K562 (cell line): ENCODE data around the gene AP1G2. TPM values are rescaled to one million over a fixed set of nuclear protein-coding genes. Genes with fewer than 3 reads are reported as not detected.

Source experiments
- ATAC-seq: fragments of 200-7000 bp; cut with Tn5 transposase; 3 replicates; pipeline ENCODE4 v1.9.1; 2020; ENCODE audit warnings: moderate library complexity
- BruUV-seq: library from RNA; stranded (reverse); fragments of 400-500 nt; replicated peaks from 2 replicates; lab custom pipeline; 2021; lab: Mats Ljungman, UMichigan
- CTCF ChIA-PET: fragments of 300-600 bp; formaldehyde crosslinking; extraction: SDS; loops from one replicate; lab custom pipeline; 2021; ENCODE audit warnings: low intra/inter-chr PET ratio; lab: Yijun Ruan, JAX
- POLR2A ChIA-PET: fragments of 300-600, 350-650 bp; sonication (Branson Sonifier 250); formaldehyde crosslinking; extraction: SDS; loops from one replicate; lab custom pipeline; 2021; ENCODE audit warnings: antibody characterized with exemption, inconsistent platforms; lab: Yijun Ruan, JAX
- DNase-seq, 4 experiments: peaks; one replicate each; pipeline versions ENCODE4 v3.0.0 to v3.0.0-alpha.2; 2011 to 2018; ENCODE audit warnings: low spot score in 3 of 4, mixed read lengths in 3 of 4; ENCODE audit errors: extremely low read depth in 1 of 4
- FAIRE-seq: peaks from 2 replicates; lab custom pipeline; 2011; peaks lifted over from hg19 to GRCh38; lab: Jason Lieb, UNC
- H2AFZ ChIP-seq: 2 replicates; pipeline ENCODE4 v1.6.0; 2011; ENCODE audit warnings: low read depth, low read length, control low read depth, inconsistent platforms
- H3K27ac ChIP-seq: fragments of 200-600 bp; 3 replicates; pipeline ENCODE4 v1.8.0; 2011; ENCODE audit warnings: low read depth, mild to moderate bottlenecking, control low read depth, inconsistent platforms, low read length, moderate library complexity, mixed read lengths; ENCODE audit errors: extremely low read depth
- H3K27me3 ChIP-seq, 2 experiments: fragments of 300-600 bp in 1 of 2; 2 replicates in 1 of 2; 3 replicates in 1 of 2; pipeline versions ENCODE4 v1.6.0 to v1.8.0; 2011; ENCODE audit warnings: inconsistent platforms in 2 of 2, low read length in 2 of 2, mild to moderate bottlenecking in 1 of 2, mixed read lengths in 1 of 2, moderate library complexity in 1 of 2; ENCODE audit not compliant: control insufficient read depth in 2 of 2, insufficient read depth in 2 of 2
- H3K36me3 ChIP-seq: fragments of 300-600 bp; 3 replicates; pipeline ENCODE4 v1.8.0; 2011; ENCODE audit warnings: mild to moderate bottlenecking, low read length, inconsistent platforms; ENCODE audit not compliant: control insufficient read depth, insufficient read depth
- H3K4me1 ChIP-seq, 2 experiments: fragments of 200-600 bp in 1 of 2; replicated peaks in 1 of 2; 2 replicates in 1 of 2; 3 replicates in 1 of 2; pipeline versions ENCODE4 v1.5.1 to v1.8.0; 2011; ENCODE audit warnings: inconsistent platforms in 2 of 2, low read length in 2 of 2, mild to moderate bottlenecking in 1 of 2, mixed read lengths in 1 of 2, moderate library complexity in 1 of 2; ENCODE audit not compliant: control insufficient read depth in 2 of 2, insufficient read depth in 2 of 2
- H3K4me2 ChIP-seq: 2 replicates; pipeline ENCODE4 v1.6.1; 2011; ENCODE audit warnings: low read length, control low read depth, inconsistent platforms, mixed read lengths; ENCODE audit not compliant: insufficient read depth
- H3K4me3 ChIP-seq: fragments of 200-600 bp; sonication (generic), shearing (Covaris generic); 2 replicates; pipeline ENCODE4 v1.5.1; 2016; ENCODE audit warnings: control low read depth, inconsistent platforms
- H3K79me2 ChIP-seq: fragments of 200-600 bp; 3 replicates; pipeline ENCODE4 v1.8.0; 2011; ENCODE audit warnings: low read length, inconsistent platforms; ENCODE audit not compliant: control insufficient read depth, insufficient read depth
- H3K9ac ChIP-seq, 2 experiments: 2 replicates each; pipeline versions ENCODE4 v1.6.0 to v1.6.1; 2011; ENCODE audit warnings: low read depth in 2 of 2, low read length in 2 of 2, control low read depth in 1 of 2, inconsistent platforms in 1 of 2, mild to moderate bottlenecking in 1 of 2, mixed read lengths in 1 of 2; ENCODE audit not compliant: insufficient read depth in 1 of 2
- H3K9me1 ChIP-seq: one replicate; pipeline ENCODE4 v1.6.0; 2011; ENCODE audit warnings: inconsistent platforms, mild to moderate bottlenecking, low read length, moderate library complexity; ENCODE audit not compliant: control insufficient read depth, insufficient read depth
- H3K9me3 ChIP-seq: replicated peaks from 2 replicates; pipeline ENCODE4 v1.5.1; 2011; ENCODE audit warnings: low read depth, low read length, inconsistent platforms; ENCODE audit not compliant: control insufficient read depth, insufficient read depth
- H4K20me1 ChIP-seq: replicated peaks from 2 replicates; pipeline ENCODE4 v1.6.1; 2011; ENCODE audit warnings: low read length, inconsistent platforms, mixed read lengths; ENCODE audit not compliant: control insufficient read depth, insufficient read depth
- BACH1 ChIP-seq: fragments of 200-800 bp; sonication (Bioruptor generic); IDR thresholded peaks from 2 replicates; pipeline ENCODE4 v1.6.1; 2016; ENCODE audit warnings: missing genetic modification characterization, missing compliant biosample characterization
- E2F4 ChIP-seq: sonication (generic); formaldehyde crosslinking; IDR thresholded peaks from 2 replicates; pipeline ENCODE4 v1.8.0; 2022; ENCODE audit warnings: mild to moderate bottlenecking, low read depth, missing genetic modification reagents
- MAFK ChIP-seq: IDR thresholded peaks from 2 replicates; pipeline ENCODE4 v1.6.1; 2011; ENCODE audit warnings: low read length, improper control_type of control experiment
- NR4A1 ChIP-seq, 2 experiments: fragments of 250-450 bp in 1 of 2; fragments of 450-650 bp in 1 of 2; sonication (Bioruptor Pico) in 1 of 2; IDR thresholded peaks; 2 replicates each; pipeline versions ENCODE4 v1.4.0 to v1.6.1; 2016 to 2020; ENCODE audit warnings: mild to moderate bottlenecking in 2 of 2, missing compliant biosample characterization in 1 of 2, missing genetic modification characterization in 1 of 2, moderate library complexity in 1 of 2
- RBM17 ChIP-seq: fragments of 200-400 bp; formaldehyde crosslinking; IDR thresholded peaks from 2 replicates; pipeline ENCODE4 v1.6.1; 2017; ENCODE audit warnings: low read depth, mild to moderate bottlenecking, low read length, borderline replicate concordance
- TAF15 ChIP-seq: fragments of 200-400 bp; formaldehyde crosslinking; IDR thresholded peaks from 2 replicates; pipeline ENCODE4 v1.6.1; 2017; ENCODE audit warnings: mild to moderate bottlenecking, low read depth, low read length, moderate library complexity
- ZBED1 ChIP-seq: IDR thresholded peaks from 2 replicates; pipeline ENCODE4 v1.6.1; 2014
- WGBS: fragments of 100-300 bp; shearing (Covaris generic); methylation state at CpG from one replicate; pipeline ENCODE4 v1.1.6; 2016; ENCODE audit warnings: low coverage, mixed read lengths; ENCODE audit not compliant: insufficient coverage; ENCODE audit errors: missing lambda C conversion rate; 5-methylcytosine and 5-hydroxymethylcytosine counted together
- in situ Hi-C: fragments of 300-500 bp; cut with MboI; formaldehyde crosslinking; loops from 4 replicates; pipeline ENCODE4 v1.15.0; 2018; ENCODE audit warnings: inconsistent platforms, mixed read lengths
- intact Hi-C: fragments of 100-400 bp; cut with micrococcal nuclease; formaldehyde crosslinking; loops from 2 replicates; pipeline ENCODE4 v1.14.2; 2022
- polyA plus RNA-seq, 8 experiments: library from polyadenylated mRNA; depleted of rRNA in 4 of 8; stranded (reverse) in 5 of 8; unstranded in 3 of 8; fragments of >200 nt; fragmentation: Nextera tagmentation in 2 of 8; fragmentation: Illumina TruSeq in 1 of 8; extraction: Ambion mirVana in 2 of 8; extraction: Trizol in 1 of 8; gene quantifications; 2 replicates each; pipeline versions ENCODE4 v1.2.1 to v1.2.3, GENCODE V29; 2011 to 2014; ENCODE audit warnings: inconsistent platforms in 1 of 8, missing spikeins in 1 of 8
- total RNA-seq, 7 experiments: library from RNA; depleted of rRNA in 6 of 7; stranded (reverse); fragments of >200 nt in 6 of 7; fragmentation: Illumina TruSeq in 2 of 7; extraction: Trizol in 2 of 7; gene quantifications; 2 replicates each; pipeline versions ENCODE4 v1.2.1 to v1.2.3, GENCODE V29; 2011 to 2021; ENCODE audit warnings: low replicate concordance in 1 of 7

Gene AP1G2
- total and polyA plus RNA-seq, 9 of the 15 experiments (the other 6 are each of a cell fraction or from before 2014, with no cell fraction given) = 19.1 to 83.5 (median 33.3) TPM

GRCh38 chr14:23525611-23526010 is 42.0 kb downstream of the AP1G2 start:
- DNase-seq (peak in 2 of 4 experiments; percentile 21 to 23), FAIRE-seq (no peak), ATAC-seq (no peak)
- H2AFZ ChIP-seq = no peak overlapping the region
- H3K4me1 ChIP-seq = peaks cover 0 to 8% of the 10 kb centered on the region in 2 experiments; a peak in 2 of 5 replicates
- 7% methylated on average over 3 of the region's 8 CpGs for WGBS
- no peaks in the 10 kb centered on the region for H3K9me3 ChIP-seq
- TF ChIP-seq BACH1 (no peak), NR4A1 (CRISPR knock-in tag; IDR thresholded peaks at IDR 0.05) (no peak), NR4A1 (tag; IDR thresholded peaks at IDR 0.05) (no peak), RBM17 (no peak), MAFK (no peak)
- H3K4me2 ChIP-seq = no peak overlapping the region
- H3K9me1 ChIP-seq = no peaks in the 10 kb centered on the region
- POLR2A ChIA-PET = interaction anchor here (0.5 to 0.7 kb wide), 2 partner anchors 151 to 518 kb away, joined by 3 to 4 read pairs; no protein-coding TSS in a partner anchor
- no peaks in the 10 kb centered on the region for H3K36me3 ChIP-seq
- CTCF ChIA-PET = no interaction called here
- no TSS peak for BruUV-seq
- no peak overlapping the region for H3K27ac ChIP-seq
- in situ Hi-C loops = no loop called here
- no peak overlapping the region for H3K9ac ChIP-seq
- H3K4me3 ChIP-seq = no peak overlapping the region
- H4K20me1 ChIP-seq = no peaks in the 10 kb centered on the region; the same call in 1 of the 2 replicates
- no peaks in the 10 kb centered on the region for H3K79me2 ChIP-seq
- intact Hi-C loops = no loop called here
- H3K27me3 ChIP-seq = peaks cover 0 to 49% of the 10 kb centered on the region in 2 experiments; a peak in 3 of 5 replicates

GRCh38 chr14:23524954-23525353 is 42.6 kb downstream of the AP1G2 start:
- H3K9me3 ChIP-seq = no peaks in the 10 kb centered on the region
- no peaks in the 10 kb centered on the region for H3K79me2 ChIP-seq
- in situ Hi-C loops = no loop called here
- no peak overlapping the region for H3K4me2 ChIP-seq
- WGBS = 7% methylated on average over 12 of the region's 14 CpGs
- ChIA-PET CTCF (no interaction called here), POLR2A (interaction anchor here (0.5 to 0.7 kb wide), 2 partner anchors 150 to 519 kb away, joined by 3 to 4 read pairs; no protein-coding TSS in a partner anchor)
- no peaks in the 10 kb centered on the region; the same call in 1 of the 2 replicates for H4K20me1 ChIP-seq
- H3K9ac ChIP-seq = no peak overlapping the region
- intact Hi-C loops = no loop called here
- H3K9me1 ChIP-seq = no peaks in the 10 kb centered on the region
- ATAC-seq (no peak), DNase-seq (no peak), FAIRE-seq (no peak)
- H3K4me3 ChIP-seq = no peak overlapping the region
- H3K27me3 ChIP-seq = peaks cover 2 to 54% of the 10 kb centered on the region in 2 experiments; a peak in 3 of 5 replicates
- TF ChIP-seq TAF15 (no peak), ZBED1 (no peak), E2F4 (CRISPR knock-in tag) (no peak)
- H3K36me3 ChIP-seq = no peaks in the 10 kb centered on the region
- peaks cover 0 to 6% of the 10 kb centered on the region in 2 experiments; a peak in 2 of 5 replicates for H3K4me1 ChIP-seq
- no peak overlapping the region for H3K27ac ChIP-seq
- no TSS peak for BruUV-seq
- H2AFZ ChIP-seq = no peak overlapping the region
